GM18868 (cell line): ENCODE results near the gene PEMT.

ENCODE experiments used
- ATAC-seq: cut with Tn5 transposase; IDR thresholded peaks from one replicate; pipeline ENCODE4 v1.9.1; 2021; ENCODE audit warnings: mild to moderate bottlenecking, moderate library complexity; ENCODE audit not compliant: unreplicated experiment

Gene PEMT

GRCh38 chr17:17518014-17518413 is 73.5 kb downstream of the PEMT start:
- no peak for ATAC-seq

- no peak for ATAC-seq
These were observed 74.4 kb downstream of the PEMT start for GRCh38 chr17:17516941-17517720.

DNA sequence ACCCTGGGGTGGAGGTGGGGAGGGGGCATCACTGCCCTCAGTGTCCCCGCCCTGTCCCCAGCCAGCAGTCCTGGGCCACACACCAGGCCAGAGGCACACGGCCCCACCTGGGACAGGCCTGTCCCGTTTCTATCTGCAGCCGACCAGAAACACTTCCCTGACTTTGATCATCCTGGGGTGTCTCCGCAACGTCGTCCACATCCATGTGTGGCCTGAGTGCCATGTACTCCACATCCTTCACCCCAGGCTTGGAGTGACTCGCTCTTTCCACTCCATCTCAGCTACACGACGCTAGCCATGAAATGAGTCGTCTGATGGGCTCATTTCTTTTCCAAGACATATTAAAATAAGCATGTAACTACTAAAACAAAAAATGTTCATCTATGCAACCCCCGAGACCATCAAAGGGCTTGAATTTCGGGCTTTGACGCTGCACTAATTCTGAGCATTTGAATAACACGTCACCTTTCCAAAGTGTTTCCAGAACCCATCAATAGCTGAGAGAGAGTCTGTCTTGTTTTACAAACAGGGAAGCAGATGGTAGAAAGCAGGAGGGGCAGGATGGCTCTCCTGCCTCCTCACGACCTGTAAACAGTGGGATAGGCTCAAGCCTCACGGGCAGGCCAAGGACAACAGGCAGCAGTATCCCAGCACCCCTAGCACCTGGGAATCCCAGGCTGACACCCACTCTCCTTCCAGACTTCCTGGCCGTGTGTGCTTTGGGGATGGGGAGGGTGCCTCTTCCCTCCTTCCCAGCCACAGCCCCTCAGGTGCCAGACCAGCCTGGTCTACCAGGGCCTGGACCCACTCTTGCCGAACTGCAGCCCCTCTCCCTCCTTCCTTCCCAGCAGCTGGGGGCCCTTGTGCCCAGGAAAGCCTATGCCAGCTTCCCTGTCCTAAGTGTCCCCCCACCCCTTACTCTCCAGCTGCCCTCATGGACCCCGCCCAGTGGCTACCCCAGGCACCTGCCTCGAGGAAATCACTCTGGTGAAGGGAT is 75.3 kb downstream of the PEMT start:
- no peak for ATAC-seq

DNA sequence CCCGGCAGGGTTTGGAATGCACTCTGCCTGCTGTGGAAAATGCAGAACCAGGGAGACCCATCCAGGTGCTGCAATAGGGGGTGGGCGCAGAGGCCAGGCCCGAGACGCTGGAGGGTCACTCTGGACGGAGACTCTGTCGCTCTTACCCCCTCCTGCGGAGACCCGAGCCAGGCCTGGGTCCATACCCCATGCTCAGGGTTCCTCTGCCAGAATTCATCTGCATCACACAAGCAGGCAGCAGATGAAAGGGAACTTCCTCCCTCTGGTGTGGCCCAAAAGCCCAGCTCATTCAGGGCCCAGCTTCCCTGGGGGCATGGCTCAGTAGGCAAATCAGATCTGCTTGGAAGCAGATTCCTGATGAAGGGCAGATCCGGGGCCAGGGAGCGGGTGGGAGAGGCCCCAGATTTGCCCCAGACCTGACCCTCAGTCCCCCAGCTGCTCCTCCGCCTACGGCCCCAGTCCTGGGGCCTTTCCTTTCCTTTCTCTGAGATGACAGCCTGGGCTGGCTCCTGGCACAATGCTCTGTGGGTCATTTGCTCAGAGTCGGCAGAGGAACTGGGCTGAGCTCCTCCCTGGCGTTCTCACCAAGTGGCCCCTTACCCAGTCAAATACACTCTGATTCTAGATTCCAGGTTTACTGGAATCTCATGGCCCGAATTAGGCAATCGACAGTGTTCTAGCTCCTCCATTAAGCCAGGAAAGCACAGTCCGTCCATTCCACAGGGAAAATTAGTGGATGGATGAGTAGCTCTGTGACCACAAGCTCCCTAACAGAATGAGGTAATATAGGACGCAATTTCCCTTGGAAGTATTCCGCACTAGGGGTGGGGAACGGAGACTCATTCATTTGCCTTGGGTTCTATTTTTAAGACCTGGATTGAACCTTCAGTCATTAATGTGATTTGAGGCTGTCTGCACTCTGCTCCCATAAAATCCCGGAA is 76.2 kb downstream of the PEMT start:
- ATAC-seq, result no peak

- ATAC-seq, result no peak
These were observed 77.0 kb downstream of the PEMT start for GRCh38 chr17:17514361-17514992.

DNA sequence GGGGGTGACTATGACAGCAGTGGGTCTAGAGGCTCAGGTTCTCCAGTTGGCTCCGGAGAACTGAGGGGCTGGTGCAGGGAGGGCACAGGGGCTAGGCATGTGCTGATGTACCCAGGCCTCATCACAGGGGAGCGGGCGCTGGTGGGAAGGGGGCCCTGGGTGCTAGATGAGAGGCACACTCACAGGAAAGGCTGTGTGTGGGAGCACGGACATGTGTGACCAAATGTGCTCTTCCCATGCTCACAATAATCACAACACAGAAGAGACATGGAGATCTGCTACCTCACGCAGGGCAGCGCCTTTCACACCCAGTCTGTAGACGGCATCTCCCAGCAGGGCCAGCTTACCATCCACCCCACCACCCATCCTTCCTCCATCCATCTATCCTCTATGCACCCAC is 77.9 kb downstream of the PEMT start:
- ATAC-seq, result no peak

DNA sequence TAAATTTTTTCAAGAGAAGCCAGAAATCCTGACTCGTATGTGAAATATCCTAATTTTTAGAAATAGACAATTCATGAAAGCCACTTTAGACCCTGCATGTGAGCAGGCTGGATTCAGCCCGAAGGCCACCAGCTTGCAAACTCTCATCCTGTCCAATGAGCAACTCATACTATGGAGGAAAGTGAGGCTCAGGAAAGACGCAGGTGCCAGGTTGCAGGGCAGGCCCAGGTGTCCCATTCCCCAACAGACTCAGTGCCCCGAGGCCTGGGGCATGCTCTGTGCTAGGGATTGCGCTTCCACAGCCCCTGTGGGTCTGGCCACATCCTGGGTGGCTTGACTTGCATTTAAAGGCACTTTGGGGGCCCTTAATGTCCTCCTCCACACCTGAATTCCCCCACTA is 78.6 kb downstream of the PEMT start:
- no peak for ATAC-seq

- no peak for ATAC-seq
These were observed 79.3 kb downstream of the PEMT start for GRCh38 chr17:17511881-17512858.

DNA sequence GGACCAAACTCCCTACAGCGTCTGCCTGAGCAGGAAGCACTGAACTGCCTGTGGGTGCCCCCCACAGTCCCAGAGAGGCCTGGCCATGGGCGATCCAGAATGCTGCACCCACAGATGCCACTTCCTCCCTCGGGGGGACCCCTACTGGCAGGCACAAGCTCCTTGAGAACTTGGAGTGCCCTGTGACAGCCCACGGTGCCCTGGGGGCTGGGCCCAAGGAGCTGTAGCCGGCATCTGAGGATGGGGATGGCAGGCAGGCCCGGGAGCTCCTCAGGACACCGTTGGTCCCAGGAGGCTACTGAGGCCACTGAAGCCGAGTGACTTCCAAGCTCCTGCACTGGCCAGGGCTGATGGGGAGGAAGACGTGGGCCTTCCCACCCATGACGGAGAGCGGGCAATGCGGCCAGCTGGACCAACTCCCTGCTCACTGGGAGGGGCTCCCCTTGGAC is 80.2 kb downstream of the PEMT start:
- ATAC-seq, result no peak

DNA sequence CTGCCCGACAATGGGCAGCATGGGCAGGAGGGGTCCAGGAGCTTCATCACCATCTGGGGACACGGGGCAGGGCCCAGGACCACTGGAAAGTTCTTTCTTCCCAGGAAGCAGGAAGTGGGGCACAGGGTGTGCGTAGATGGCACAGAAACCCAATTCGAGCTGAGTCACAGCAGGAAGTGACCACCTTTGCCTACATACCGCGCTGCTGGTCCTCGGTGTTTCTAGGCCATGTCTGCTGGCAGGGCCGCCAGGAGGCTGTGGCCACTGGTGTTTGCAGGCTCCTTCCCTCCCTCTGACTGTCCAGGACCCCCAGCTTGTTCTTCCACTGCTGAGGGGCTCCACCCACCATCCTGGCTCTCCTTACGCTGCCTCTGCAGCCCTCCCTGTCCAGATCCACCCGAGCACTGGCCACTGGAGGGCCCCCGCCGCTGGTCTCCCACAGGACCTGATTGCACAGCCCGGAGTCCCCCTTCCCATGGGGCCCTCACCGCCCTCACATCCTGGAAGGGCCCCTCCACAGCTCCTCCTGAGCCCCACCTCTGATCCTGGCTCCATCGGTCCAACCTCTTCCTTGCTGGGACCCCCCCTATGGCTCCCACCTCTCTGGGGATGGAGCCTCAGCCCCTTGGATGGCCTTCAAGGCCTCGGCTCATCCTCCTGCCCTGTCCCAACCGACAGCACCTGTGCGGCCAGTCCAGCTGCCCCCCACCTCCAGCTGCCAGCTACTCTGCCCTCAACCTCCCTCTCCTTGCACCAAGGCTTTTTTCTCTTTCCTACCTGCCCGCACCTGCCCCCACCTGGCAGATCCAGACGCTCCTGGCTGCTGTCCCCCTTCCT is 80.8 kb downstream of the PEMT start:
- no peak for ATAC-seq

GRCh38 chr17:17509601-17510425 is 81.7 kb downstream of the PEMT start:
- no peak for ATAC-seq

DNA sequence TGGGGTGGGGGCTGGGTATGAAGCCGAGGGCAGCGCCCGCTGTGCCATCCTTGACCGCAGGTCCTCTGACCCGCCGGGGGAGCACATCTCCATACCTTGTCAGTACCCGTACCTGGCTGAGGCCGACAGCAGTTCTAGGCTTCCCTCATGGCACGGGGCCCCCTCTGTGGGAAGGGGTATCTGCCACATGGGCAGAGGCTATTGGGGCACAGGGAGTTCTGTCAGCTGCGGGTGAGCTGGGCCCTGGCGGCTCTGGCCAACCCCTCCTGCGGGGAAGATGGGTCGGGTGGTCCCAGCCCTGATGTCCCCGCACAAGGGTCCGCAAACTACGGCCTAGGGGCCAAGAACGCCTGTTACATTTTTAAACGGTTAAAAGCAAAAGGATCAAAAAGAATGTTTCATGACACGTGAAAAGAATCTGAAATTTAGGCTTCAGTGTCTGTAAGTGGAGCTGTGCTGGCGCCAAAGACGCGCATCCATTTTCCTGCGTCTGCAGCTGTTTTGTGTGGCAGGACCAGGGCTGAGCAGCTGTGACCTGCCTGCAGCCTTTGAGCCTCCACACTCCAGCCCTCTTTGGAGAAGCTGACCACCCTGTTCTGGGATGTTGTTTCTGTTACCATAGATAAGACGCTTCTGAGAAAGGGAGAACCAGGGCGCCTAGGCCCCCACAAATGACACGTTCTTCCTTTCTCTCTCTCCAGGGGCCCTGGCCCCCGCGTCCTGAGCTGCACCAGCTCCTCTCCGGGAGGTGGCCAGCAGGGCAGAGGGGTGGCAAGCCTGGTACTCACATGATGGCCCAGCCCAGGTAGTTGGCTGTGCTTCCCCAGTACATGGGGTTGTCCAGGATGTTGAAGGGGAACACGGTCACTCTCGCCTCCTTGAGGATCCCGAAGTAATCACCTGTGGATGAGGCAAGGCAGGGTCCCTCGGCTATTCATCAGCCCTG is 82.6 kb downstream of the PEMT start:
- no peak for ATAC-seq

GRCh38 chr17:17508019-17508535 is 83.4 kb downstream of the PEMT start:
- ATAC-seq, result no peak

DNA sequence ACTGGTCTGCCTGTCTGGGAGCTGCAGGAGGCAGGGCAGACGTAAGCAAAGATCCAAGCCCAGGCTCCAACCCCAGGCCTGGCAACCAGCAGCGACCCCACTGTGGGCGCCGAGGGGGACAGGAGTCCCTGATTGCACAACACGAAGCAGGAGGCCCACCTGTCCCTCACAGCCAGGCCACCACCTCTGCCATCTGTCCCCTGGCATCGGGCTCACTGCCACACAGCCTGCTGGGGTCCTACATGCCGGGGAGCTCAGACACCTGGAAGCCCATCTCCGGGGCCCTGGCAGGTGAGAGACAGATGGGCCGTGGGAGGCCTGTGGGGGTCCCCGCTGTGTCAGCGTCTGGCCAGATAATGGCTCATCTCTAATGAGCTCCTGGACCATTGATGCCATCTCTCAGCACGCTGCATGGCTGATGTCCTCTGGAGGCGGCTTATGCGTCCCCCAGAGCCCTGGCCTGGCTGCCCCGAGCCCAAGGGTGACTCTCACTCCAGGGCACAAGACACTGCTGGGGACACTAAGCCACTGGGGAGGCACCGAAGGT is 84.0 kb downstream of the PEMT start:
- no peak for ATAC-seq

DNA sequence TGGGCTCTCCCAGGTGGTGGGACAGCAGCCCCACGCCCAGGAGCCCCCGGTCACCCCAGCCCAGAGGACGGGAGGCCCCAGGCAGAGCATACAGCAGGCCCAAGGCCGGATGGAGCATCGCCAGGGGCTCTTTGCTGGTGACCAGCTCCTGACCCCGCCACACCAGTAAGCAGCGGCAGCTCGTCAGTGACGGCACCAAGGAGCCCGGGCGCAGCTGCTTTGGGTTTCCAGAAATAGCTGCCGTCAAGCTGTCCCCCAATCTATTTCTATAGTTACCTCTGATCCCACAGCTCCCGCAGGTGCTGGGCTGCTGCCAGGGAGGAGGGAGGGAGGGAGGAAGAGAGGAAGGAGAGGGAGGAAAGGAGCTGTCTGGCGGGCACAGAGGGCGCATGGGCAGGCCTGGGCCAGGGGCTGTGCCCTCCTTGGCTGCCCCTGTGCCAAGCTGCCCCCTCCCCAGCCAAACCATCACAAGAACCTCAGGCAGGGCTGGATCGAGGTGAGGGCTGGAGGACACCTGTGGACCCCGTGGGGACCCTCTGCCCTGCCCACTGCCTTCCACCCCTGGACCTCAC is 84.5 kb downstream of the PEMT start:
- no peak for ATAC-seq
